Measurements from ENCODE around the gene MADD. TPM values are rescaled to one million over a fixed set of nuclear protein-coding genes. Genes with fewer than 3 reads are reported as not detected.

Gene MADD
- total and polyA plus RNA-seq, 2 donors (not counting 1 experiment from before 2014, with no cell fraction given): 56.8 to 108 TPM

DNA sequence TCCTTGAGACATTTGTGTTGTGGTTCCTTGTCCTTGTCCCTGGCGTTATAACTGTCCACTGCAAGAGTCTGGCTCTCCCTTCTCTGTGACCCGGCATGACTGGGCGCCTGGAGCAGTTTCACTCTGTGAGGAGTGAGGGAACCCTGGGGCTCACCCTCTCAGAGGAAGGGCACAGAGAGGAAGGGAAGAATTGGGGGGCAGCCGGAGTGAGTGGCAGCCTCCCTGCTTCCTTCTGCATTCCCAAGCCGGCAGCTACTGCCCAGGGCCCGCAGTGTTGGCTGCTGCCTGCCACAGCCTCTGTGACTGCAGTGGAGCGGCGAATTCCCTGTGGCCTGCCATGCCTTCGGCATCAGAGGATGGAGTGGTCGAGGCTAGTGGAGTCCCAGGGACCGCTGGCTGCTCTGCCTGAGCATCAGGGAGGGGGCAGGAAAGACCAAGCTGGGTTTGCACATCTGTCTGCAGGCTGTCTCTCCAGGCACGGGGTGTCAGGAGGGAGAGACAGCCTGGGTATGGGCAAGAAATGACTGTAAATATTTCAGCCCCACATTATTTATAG lies 59.6 kb downstream of the MADD start:
- Histone ChIP-seq H3K4me3 (ENCODE audit: control extremely low read depth in 1 of 5, extremely low read depth in 1 of 5, insufficient read depth in 1 of 5, low read depth in 2 of 5, low read length in 4 of 5) (no peak overlapping the region), H4K20me1 (ENCODE audit: control insufficient read depth, insufficient read depth, low read length, poor library complexity, severe bottlenecking) (no peaks in the 10 kb centered on the region), H3K27me3 (replicated peaks in 1 of 4; ENCODE audit: control extremely low read depth in 1 of 4, control insufficient read depth in 3 of 4, insufficient read depth in 4 of 4, low read length in 3 of 4) (no peaks in the 10 kb centered on the region), H3K9me3 (ENCODE audit: control extremely low read depth in 1 of 3, control insufficient read depth in 2 of 3, insufficient read depth in 1 of 3, low read length in 2 of 3) (no peaks in the 10 kb centered on the region), H3K4me2 (replicated peaks; ENCODE audit: low read depth, low read length, poor library complexity, severe bottlenecking) (no peak overlapping the region), H3K27ac (ENCODE audit: low read length in 2 of 2) (no peak overlapping the region), H3K4me1 (ENCODE audit: control insufficient read depth in 2 of 2, insufficient read depth in 2 of 2, low read length in 2 of 2) (peaks cover 0 to 16% of the 10 kb centered on the region in 2 donors), H3K9ac (ENCODE audit: low read length) (no peak overlapping the region), H3K36me3 (replicated peaks in 1 of 2; ENCODE audit: control extremely low read depth in 1 of 2, control insufficient read depth in 1 of 2, extremely low read depth in 1 of 2, insufficient read depth in 2 of 2, low read length in 1 of 2) (peaks cover 0 to 55% of the 10 kb centered on the region in 2 experiments), H2AFZ (ENCODE audit: insufficient read depth, low read depth, low read length, poor library complexity, severe bottlenecking) (no peak overlapping the region), H3K79me2 (ENCODE audit: control insufficient read depth, insufficient read depth, low read length) (no peaks in the 10 kb centered on the region)
- H3K4me1 Mint-ChIP-seq: peaks cover 14% of the 10 kb centered on the region
- ATAC-seq (ENCODE audit: low read depth): no peak
- 92% methylated on average over 9 of the region's 12 CpGs for whole genome bisulfite sequencing (ENCODE audit: insufficient coverage)
- TF ChIP-seq CTCF (IDR thresholded peaks at IDR 0.05) (no peak), EZH2 (IDR thresholded peaks at IDR 0.05; ENCODE audit: borderline replicate concordance, insufficient read depth, low read depth, low read length, poor library complexity, severe bottlenecking) (no peak)
- no peaks in the 10 kb centered on the region for H3K27me3 Mint-ChIP-seq
- intact Hi-C loops (cut with micrococcal nuclease): loop anchor here (10.0 kb wide), 1 partner anchor 45 kb away; the partner anchor contains the start of gene SPI1
- no peak overlapping the region for H3K27ac Mint-ChIP-seq
- no peak overlapping the region for H3K4me3 Mint-ChIP-seq
- CTCF ChIA-PET: interaction anchor here (0.7 to 2.2 kb wide), 4 partner anchors 43 to 82 kb away, joined by 3 to 11 read pairs (median 7); no protein-coding TSS in a partner anchor
- DNase-seq: no peak
- POLR2A ChIA-PET: no interaction called here
- no peaks in the 10 kb centered on the region for H3K9me3 Mint-ChIP-seq (ENCODE audit: insufficient read depth)

All from B cell (primary cell).